Stomach (tissue), 4 donors: ENCODE results near the gene FSIP1.

Experiments
- POLR2A ChIP-seq, 4 donors: fragments of 450-650 bp; IDR thresholded peaks; one replicate each; pipeline ENCODE4 v1.6.1; 2016; ENCODE audit warnings: antibody characterized with exemption in 4 of 4, control low read depth in 2 of 4, mild to moderate bottlenecking in 1 of 4, moderate library complexity in 1 of 4
- POLR2AphosphoS5 ChIP-seq, 3 donors: sonication (generic); formaldehyde crosslinking; IDR thresholded peaks; one replicate each; pipeline ENCODE4 v1.6.1; 2016; ENCODE audit warnings: antibody characterized with exemption in 3 of 3
- TF ChIP-seq, protein P1 (sequence below), 7 experiments: fragments of 450-650 bp in 4 of 7; fragments of 200-600 bp in 3 of 7; sonication (generic) in 3 of 7; IDR thresholded peaks; one replicate each; pipeline ENCODE4 v1.5.1; 2016 to 2019; ENCODE audit warnings: antibody characterized with exemption in 7 of 7, control low read depth in 2 of 7, mild to moderate bottlenecking in 1 of 7

DNA sequence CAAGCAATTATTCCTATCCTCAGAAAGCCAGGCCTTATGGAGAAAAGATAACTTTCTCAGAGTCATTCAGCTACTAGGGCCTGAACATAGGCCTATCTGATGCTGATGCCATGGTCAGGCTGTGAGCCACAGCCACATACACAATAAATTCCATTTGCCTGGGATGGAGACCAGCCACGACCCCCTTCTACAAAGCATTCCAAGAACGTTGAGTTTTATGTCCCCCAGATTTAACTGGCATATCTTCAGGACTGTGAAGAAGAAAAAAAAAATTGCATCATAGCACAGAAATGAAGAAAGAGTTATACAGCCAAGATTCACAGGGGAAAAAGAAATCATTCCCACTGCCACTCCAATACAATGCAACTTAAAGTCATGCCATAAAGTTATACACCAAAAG, 101.8 kb downstream of the FSIP1 start:
- TF ChIP-seq, protein P1, sequence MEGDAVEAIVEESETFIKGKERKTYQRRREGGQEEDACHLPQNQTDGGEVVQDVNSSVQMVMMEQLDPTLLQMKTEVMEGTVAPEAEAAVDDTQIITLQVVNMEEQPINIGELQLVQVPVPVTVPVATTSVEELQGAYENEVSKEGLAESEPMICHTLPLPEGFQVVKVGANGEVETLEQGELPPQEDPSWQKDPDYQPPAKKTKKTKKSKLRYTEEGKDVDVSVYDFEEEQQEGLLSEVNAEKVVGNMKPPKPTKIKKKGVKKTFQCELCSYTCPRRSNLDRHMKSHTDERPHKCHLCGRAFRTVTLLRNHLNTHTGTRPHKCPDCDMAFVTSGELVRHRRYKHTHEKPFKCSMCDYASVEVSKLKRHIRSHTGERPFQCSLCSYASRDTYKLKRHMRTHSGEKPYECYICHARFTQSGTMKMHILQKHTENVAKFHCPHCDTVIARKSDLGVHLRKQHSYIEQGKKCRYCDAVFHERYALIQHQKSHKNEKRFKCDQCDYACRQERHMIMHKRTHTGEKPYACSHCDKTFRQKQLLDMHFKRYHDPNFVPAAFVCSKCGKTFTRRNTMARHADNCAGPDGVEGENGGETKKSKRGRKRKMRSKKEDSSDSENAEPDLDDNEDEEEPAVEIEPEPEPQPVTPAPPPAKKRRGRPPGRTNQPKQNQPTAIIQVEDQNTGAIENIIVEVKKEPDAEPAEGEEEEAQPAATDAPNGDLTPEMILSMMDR (IDR thresholded peaks at IDR 0.05) = no peak
- no peak for TF ChIP-seq POLR2AphosphoS5 (IDR thresholded peaks at IDR 0.05)
- no peak for TF ChIP-seq POLR2A (IDR thresholded peaks at IDR 0.05)
